Smooth muscle cell (in vitro differentiated cells): ENCODE results near the gene FOXO3. TPM values are rescaled to one million over a fixed set of nuclear protein-coding genes. Genes with fewer than 3 reads are reported as not detected.

Experiments used
- DNase-seq: peaks from one replicate; lab custom pipeline; 2025; ENCODE audit not compliant: unreplicated experiment; lab: John Stamatoyannopoulos, UW
- H2AFZ ChIP-seq: fragments of 200-600 bp; sonication (generic); 2 replicates; pipeline ENCODE4 v1.6.0; 2016; ENCODE audit warnings: antibody characterized with exemption, low read depth, mild to moderate bottlenecking
- H3F3A ChIP-seq: fragments of 200-600 bp; sonication (generic); 2 replicates; pipeline ENCODE4 v1.6.0; 2017; ENCODE audit warnings: antibody characterized with exemption, low read depth
- H3K27ac ChIP-seq: fragments of 200-600 bp; sonication (generic); 2 replicates; pipeline ENCODE4 v1.5.1; 2016; ENCODE audit warnings: low read depth, mild to moderate bottlenecking
- H3K27me3 ChIP-seq: fragments of 200-600 bp; sonication (generic); 2 replicates; pipeline ENCODE4 v1.6.1; 2016; ENCODE audit warnings: low read depth, mild to moderate bottlenecking
- H3K36me3 ChIP-seq: fragments of 200-600 bp; sonication (generic); 2 replicates; pipeline ENCODE4 v1.5.1; 2016; ENCODE audit warnings: low read depth
- H3K4me1 ChIP-seq: fragments of 200-600 bp; sonication (generic); 2 replicates; pipeline ENCODE4 v1.5.1; 2016; ENCODE audit warnings: low read depth
- H3K4me2 ChIP-seq: fragments of 200-600 bp; sonication (generic); 2 replicates; pipeline ENCODE4 v1.6.0; 2016; ENCODE audit warnings: mild to moderate bottlenecking
- H3K4me3 ChIP-seq: fragments of 200-600 bp; sonication (generic); 2 replicates; pipeline ENCODE4 v1.5.1; 2016; ENCODE audit warnings: mild to moderate bottlenecking
- H3K79me2 ChIP-seq: fragments of 200-600 bp; sonication (generic); 2 replicates; pipeline ENCODE4 v1.6.0; 2016; ENCODE audit warnings: low read depth, mild to moderate bottlenecking
- H3K9ac ChIP-seq: fragments of 200-600 bp; sonication (generic); 2 replicates; pipeline ENCODE4 v1.6.0; 2016; ENCODE audit warnings: low read depth
- H3K9me3 ChIP-seq: fragments of 200-600 bp; sonication (generic); replicated peaks from 2 replicates; pipeline ENCODE4 v1.5.1; 2016; ENCODE audit warnings: low read depth
- H4K20me1 ChIP-seq: fragments of 200-600 bp; sonication (generic); 2 replicates; pipeline ENCODE4 v1.6.0; 2016; ENCODE audit warnings: low read depth
- CTCF ChIP-seq: fragments of 200-600 bp; sonication (generic); IDR thresholded peaks from 2 replicates; pipeline ENCODE4 v1.5.1; 2017; ENCODE audit warnings: borderline replicate concordance, mild to moderate bottlenecking, antibody characterized with exemption; ENCODE audit not compliant: insufficient read depth, poor library complexity, severe bottlenecking
- WGBS: methylation state at CpG from one replicate; pipeline ENCODE4 v1.1.7; 2016; ENCODE audit warnings: low lambda C conversion rate; 5-methylcytosine and 5-hydroxymethylcytosine counted together
- polyA plus RNA-seq: library from polyadenylated mRNA; unstranded; fragments of >200 nt; fragmentation: Nextera tagmentation; extraction: Ambion mirVana; gene quantifications from 2 replicates; pipeline ENCODE4 v1.2.1, GENCODE V29; 2016
- total RNA-seq: library from RNA; depleted of rRNA; stranded (reverse); fragments of >200 nt; gene quantifications from 2 replicates; pipeline ENCODE4 v1.2.3, GENCODE V29; 2014

Gene FOXO3
- total and polyA plus RNA-seq, 2 experiments from 2014 or later: 35.9 to 40.3 TPM

DNA sequence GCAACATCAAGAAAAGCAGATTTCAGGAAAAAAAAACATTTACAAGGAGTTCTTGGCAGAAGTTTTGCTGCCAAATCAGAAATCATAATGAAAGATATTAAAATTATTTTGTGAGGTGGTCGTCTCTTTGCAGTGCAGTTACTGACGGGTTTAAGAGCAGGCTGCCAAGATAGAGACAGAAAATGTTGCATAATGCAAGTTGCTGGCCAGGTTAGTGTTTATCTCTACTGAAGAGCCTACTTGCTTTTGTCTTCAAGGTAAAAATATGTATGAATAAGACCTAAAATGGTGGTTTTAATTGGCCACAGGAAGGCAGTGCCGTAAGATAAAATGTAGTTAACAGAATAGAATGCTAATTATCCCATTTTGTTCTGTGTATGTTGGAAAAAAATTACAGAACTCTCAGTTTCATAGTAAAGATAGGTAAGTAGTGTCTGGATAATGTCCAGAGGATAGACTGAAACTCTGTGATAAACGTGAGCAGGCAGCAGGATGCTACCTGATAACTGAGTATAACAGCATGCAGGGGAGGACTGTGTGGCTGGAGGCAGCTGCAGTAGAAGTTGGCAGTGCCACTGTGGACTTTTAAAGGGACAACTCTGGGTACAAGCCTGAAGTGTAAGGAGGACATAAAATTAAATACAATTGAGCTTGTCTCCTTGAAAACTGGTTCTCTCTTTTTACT, 13.9 kb downstream of the FOXO3 start:
- Histone ChIP-seq H2AFZ (no peak overlapping the region), H3K36me3 (peaks cover under 1% of the 10 kb centered on the region), H3K79me2 (peaks cover 94% of the 10 kb centered on the region), H3K9ac (no peak overlapping the region), H3K4me1 (peaks cover 18% of the 10 kb centered on the region), H3K4me2 (no peak overlapping the region), H3F3A (no peaks in the 10 kb centered on the region), H4K20me1 (peaks cover 90% of the 10 kb centered on the region), H3K27ac (no peak overlapping the region), H3K4me3 (no peak overlapping the region), H3K9me3 (no peaks in the 10 kb centered on the region), H3K27me3 (no peaks in the 10 kb centered on the region)
- TF ChIP-seq CTCF: no peak
- DNase-seq: no peak
- WGBS: 56% methylated on average over 4 of the region's 4 CpGs

DNA sequence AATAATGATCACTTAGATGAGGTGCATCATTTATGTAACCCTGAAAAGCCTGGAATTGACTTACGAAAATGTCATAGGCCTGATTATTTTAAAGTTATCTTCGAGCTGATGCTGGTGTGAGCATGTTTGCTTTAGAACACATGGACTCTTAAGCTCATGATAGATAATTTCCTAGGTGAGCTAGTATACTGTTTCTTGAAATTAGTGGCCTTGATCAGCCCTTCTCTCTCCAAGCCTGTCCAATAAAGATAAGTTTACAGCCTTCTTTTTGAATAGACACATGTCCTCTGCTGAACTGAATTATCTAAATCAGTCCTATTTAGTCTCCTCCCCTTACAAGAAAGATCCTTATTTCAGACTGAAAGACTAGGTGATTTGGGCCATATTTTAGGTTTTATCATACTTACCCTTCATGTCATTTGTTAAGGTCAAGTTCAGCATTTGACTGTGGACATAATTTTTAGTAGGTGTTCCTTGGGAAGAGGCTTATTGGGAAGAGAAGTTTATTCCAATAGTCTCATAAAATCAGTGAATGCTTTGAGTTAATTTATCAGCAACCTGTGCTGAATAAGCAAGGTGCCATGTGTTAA, 15.3 kb downstream of the FOXO3 start:
- Histone ChIP-seq H4K20me1 (peaks cover 90% of the 10 kb centered on the region), H3K27me3 (no peaks in the 10 kb centered on the region)
- 84% methylated on average over 2 of the region's 2 CpGs for WGBS

GRCh38 chr6:108576709-108577108, 16.0 kb downstream of the FOXO3 start:
- H3K4me1 ChIP-seq: peaks cover 32% of the 10 kb centered on the region
- H3K27me3 ChIP-seq: no peaks in the 10 kb centered on the region
- H3K79me2 ChIP-seq: peaks cover 94% of the 10 kb centered on the region
- no peak overlapping the region for H3K9ac ChIP-seq
- DNase-seq: no peak
- H3K9me3 ChIP-seq: no peaks in the 10 kb centered on the region
- TF ChIP-seq CTCF: no peak
- no peaks in the 10 kb centered on the region for H3K36me3 ChIP-seq
- no peak overlapping the region for H3K4me3 ChIP-seq
- H3F3A ChIP-seq: peaks cover 15% of the 10 kb centered on the region
- H3K27ac ChIP-seq: peak overlapping the region; percentile 90
- H2AFZ ChIP-seq: no peak overlapping the region
- peaks cover 90% of the 10 kb centered on the region for H4K20me1 ChIP-seq
- H3K4me2 ChIP-seq: no peak overlapping the region
- 56% methylated on average over 1 of the region's 1 CpG for WGBS

More for the DNA sequence above, 15.3 kb downstream of the FOXO3 start:
- H3K36me3 ChIP-seq: no peaks in the 10 kb centered on the region
- H3K4me3 ChIP-seq: no peak overlapping the region
- no peaks in the 10 kb centered on the region for H3K9me3 ChIP-seq
- H3K9ac ChIP-seq: peak overlapping the region; percentile 10
- H3F3A ChIP-seq: peaks cover 8% of the 10 kb centered on the region
- peaks cover 25% of the 10 kb centered on the region for H3K4me1 ChIP-seq
- no peak overlapping the region for H2AFZ ChIP-seq
- no peak overlapping the region for H3K4me2 ChIP-seq
- peaks cover 96% of the 10 kb centered on the region for H3K79me2 ChIP-seq
- peak overlapping the region; percentile 90 for H3K27ac ChIP-seq
- TF ChIP-seq CTCF: no peak
- no peak for DNase-seq
